Neural progenitor cell (in vitro differentiated cells): ENCODE data around the gene NOS1AP. TPM values are rescaled to one million over a fixed set of nuclear protein-coding genes. Genes with fewer than 3 reads are reported as not detected.

Experiments used
- DNase-seq: peaks from one replicate; pipeline ENCODE4 v3.0.0-alpha.2; 2016; ENCODE audit warnings: low spot score
- H2AFZ ChIP-seq: fragments of 200-600 bp; sonication (generic); replicated peaks from 2 replicates; pipeline ENCODE4 v1.6.1; 2016; ENCODE audit warnings: antibody characterized with exemption
- H3F3A ChIP-seq: fragments of 200-600 bp; sonication (generic); 2 replicates; pipeline ENCODE4 v1.6.1; 2016; ENCODE audit warnings: antibody characterized with exemption, low read depth
- H3K27ac ChIP-seq: fragments of 200-600 bp; sonication (generic); 2 replicates; pipeline ENCODE4 v1.5.1; 2016; ENCODE audit warnings: mild to moderate bottlenecking
- H3K27me3 ChIP-seq: fragments of 200-600 bp; sonication (generic); 2 replicates; pipeline ENCODE4 v1.6.1; 2016; ENCODE audit warnings: mild to moderate bottlenecking, moderate library complexity
- H3K36me3 ChIP-seq: fragments of 200-600 bp; sonication (generic); 2 replicates; pipeline ENCODE4 v1.5.1; 2016
- H3K4me1 ChIP-seq: fragments of 200-600 bp; sonication (generic); 2 replicates; pipeline ENCODE4 v1.6.1; 2016; ENCODE audit warnings: mixed run types
- H3K4me2 ChIP-seq: fragments of 200-600 bp; sonication (generic); 2 replicates; pipeline ENCODE4 v1.6.1; 2016
- H3K4me3 ChIP-seq: fragments of 200-600 bp; sonication (generic); 2 replicates; pipeline ENCODE4 v1.5.1; 2016
- H3K79me2 ChIP-seq: fragments of 200-600 bp; sonication (generic); 2 replicates; pipeline ENCODE4 v1.6.1; 2016; ENCODE audit warnings: low read depth
- H3K9ac ChIP-seq: fragments of 200-600 bp; sonication (generic); 2 replicates; pipeline ENCODE4 v1.6.1; 2016
- H3K9me3 ChIP-seq: fragments of 200-600 bp; sonication (generic); 2 replicates; pipeline ENCODE4 v1.5.1; 2016; ENCODE audit warnings: low read depth
- H4K20me1 ChIP-seq: fragments of 200-600 bp; sonication (generic); 2 replicates; pipeline ENCODE4 v1.6.1; 2016; ENCODE audit warnings: low read depth
- H3K27ac Mint-ChIP-seq: 3 replicates; pipeline ENCODE4 v1.8.0; 2021; ENCODE audit warnings: mixed read lengths
- H3K27me3 Mint-ChIP-seq: 2 replicates; pipeline ENCODE4 v1.8.0; 2022; ENCODE audit warnings: low read depth, mild to moderate bottlenecking, inconsistent platforms, moderate library complexity, mixed read lengths; ENCODE audit not compliant: insufficient read depth
- H3K36me3 Mint-ChIP-seq: 3 replicates; pipeline ENCODE4 v1.8.0; 2021; ENCODE audit warnings: mixed read lengths
- H3K4me1 Mint-ChIP-seq: 3 replicates; pipeline ENCODE4 v1.8.0; 2021; ENCODE audit warnings: mixed read lengths
- H3K4me3 Mint-ChIP-seq: 3 replicates; pipeline ENCODE4 v1.8.0; 2021; ENCODE audit warnings: mild to moderate bottlenecking, moderate library complexity, mixed read lengths
- H3K9me3 Mint-ChIP-seq: 3 replicates; pipeline ENCODE4 v1.8.0; 2020; ENCODE audit warnings: mixed read lengths
- EZH2 ChIP-seq: fragments of 200-600 bp; sonication (generic); IDR thresholded peaks from 2 replicates; pipeline ENCODE4 v1.6.1; 2017; ENCODE audit warnings: antibody characterized with exemption, mild to moderate bottlenecking, moderate library complexity
- EZH2phosphoT487 ChIP-seq: fragments of 200-600 bp; sonication (generic); IDR thresholded peaks from 2 replicates; pipeline ENCODE4 v1.6.1; 2017; ENCODE audit warnings: antibody characterized with exemption
- total RNA-seq: library from RNA; depleted of rRNA; stranded (reverse); fragments of >200 nt; gene quantifications from 2 replicates; pipeline ENCODE4 v1.2.3, GENCODE V29; 2015; ENCODE audit warnings: low replicate concordance
- TF ChIP-seq, protein P1 (sequence below): fragments of 200-600 bp; sonication (generic); IDR thresholded peaks from 2 replicates; pipeline ENCODE4 v1.5.1; 2017; ENCODE audit warnings: antibody characterized with exemption, mild to moderate bottlenecking

Gene NOS1AP
- total RNA-seq, 1 donor from 2014 or later: 2.4 TPM

DNA sequence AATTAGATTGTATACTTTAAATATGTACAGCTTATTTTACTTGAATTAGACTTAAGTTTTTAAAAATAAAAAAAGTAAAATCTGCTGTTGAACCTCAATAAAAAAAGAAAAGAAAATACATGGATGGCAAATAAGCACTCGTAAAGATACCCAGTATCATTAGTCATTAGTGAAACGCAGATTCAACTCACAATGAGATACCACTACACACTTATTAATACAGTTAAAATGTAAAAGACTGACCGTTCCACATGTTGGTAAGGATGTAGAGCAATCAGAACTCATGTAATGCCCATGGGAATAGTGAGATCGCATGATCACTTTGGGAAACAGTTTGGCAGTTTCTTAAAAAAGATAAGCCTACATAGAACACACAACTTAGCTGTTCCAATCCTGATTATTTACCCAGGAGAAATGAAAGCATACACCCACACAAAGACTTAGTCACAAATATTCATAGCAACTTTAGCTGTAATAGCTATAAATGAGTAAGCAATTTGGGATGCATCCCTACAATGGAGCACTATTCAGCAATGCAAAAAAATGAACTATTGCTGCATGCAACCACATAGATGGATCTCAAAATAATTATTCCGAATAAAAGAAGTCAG lies 335.2 kb downstream of the NOS1AP start:
- H3K9me3 Mint-ChIP-seq: peaks cover 3% of the 10 kb centered on the region
- H3K36me3 Mint-ChIP-seq: peaks cover 2% of the 10 kb centered on the region
- Histone ChIP-seq H3K4me1 (peaks cover 10% of the 10 kb centered on the region), H3K9ac (no peak overlapping the region), H3K27me3 (no peaks in the 10 kb centered on the region), H4K20me1 (no peaks in the 10 kb centered on the region), H3K36me3 (no peaks in the 10 kb centered on the region), H3K9me3 (no peaks in the 10 kb centered on the region), H3K4me3 (no peak overlapping the region), H2AFZ (no peak overlapping the region), H3K79me2 (no peaks in the 10 kb centered on the region), H3K4me2 (no peak overlapping the region), H3K27ac (no peak overlapping the region), H3F3A (no peaks in the 10 kb centered on the region)
- no peak overlapping the region for H3K27ac Mint-ChIP-seq
- H3K27me3 Mint-ChIP-seq: peaks cover 3% of the 10 kb centered on the region
- no peak overlapping the region for H3K4me3 Mint-ChIP-seq
- no peak for DNase-seq
- TF ChIP-seq EZH2 (no peak), EZH2phosphoT487 (no peak)
- TF ChIP-seq, protein P1, sequence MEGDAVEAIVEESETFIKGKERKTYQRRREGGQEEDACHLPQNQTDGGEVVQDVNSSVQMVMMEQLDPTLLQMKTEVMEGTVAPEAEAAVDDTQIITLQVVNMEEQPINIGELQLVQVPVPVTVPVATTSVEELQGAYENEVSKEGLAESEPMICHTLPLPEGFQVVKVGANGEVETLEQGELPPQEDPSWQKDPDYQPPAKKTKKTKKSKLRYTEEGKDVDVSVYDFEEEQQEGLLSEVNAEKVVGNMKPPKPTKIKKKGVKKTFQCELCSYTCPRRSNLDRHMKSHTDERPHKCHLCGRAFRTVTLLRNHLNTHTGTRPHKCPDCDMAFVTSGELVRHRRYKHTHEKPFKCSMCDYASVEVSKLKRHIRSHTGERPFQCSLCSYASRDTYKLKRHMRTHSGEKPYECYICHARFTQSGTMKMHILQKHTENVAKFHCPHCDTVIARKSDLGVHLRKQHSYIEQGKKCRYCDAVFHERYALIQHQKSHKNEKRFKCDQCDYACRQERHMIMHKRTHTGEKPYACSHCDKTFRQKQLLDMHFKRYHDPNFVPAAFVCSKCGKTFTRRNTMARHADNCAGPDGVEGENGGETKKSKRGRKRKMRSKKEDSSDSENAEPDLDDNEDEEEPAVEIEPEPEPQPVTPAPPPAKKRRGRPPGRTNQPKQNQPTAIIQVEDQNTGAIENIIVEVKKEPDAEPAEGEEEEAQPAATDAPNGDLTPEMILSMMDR: no peak
- peaks cover 31% of the 10 kb centered on the region for H3K4me1 Mint-ChIP-seq

DNA sequence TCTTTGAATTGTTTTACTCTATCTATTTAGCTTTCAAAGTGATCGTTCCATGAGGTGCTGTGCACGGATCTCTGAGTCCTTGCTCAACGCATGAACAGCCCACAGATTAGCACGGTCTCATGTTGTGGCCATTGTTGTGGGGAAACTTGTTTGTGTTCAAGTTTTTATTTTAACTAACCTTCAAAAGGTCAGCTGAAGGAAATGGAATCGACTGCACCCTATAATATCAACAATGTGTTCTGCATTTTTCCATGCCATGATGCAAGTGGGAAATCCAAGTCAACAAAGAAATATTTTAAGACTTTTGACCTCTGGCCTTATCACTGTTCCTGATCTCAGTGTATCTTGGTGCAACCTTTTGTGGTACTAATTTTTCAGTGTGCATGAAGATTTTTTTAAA lies 336.3 kb downstream of the NOS1AP start:
- Histone ChIP-seq H3F3A (no peaks in the 10 kb centered on the region), H3K4me1 (peaks cover 7% of the 10 kb centered on the region), H3K27me3 (no peaks in the 10 kb centered on the region), H3K4me3 (no peak overlapping the region), H3K9ac (no peak overlapping the region), H3K79me2 (no peaks in the 10 kb centered on the region), H3K36me3 (no peaks in the 10 kb centered on the region), H2AFZ (no peak overlapping the region), H4K20me1 (no peaks in the 10 kb centered on the region), H3K9me3 (no peaks in the 10 kb centered on the region), H3K27ac (no peak overlapping the region), H3K4me2 (no peak overlapping the region)
- TF ChIP-seq EZH2phosphoT487 (no peak), EZH2 (no peak)
- TF ChIP-seq, protein P1: no peak
- Mint-ChIP-seq H3K36me3 (peaks cover 2% of the 10 kb centered on the region), H3K4me1 (peaks cover 27% of the 10 kb centered on the region), H3K27ac (no peak overlapping the region), H3K27me3 (peaks cover 3% of the 10 kb centered on the region), H3K9me3 (peaks cover 3% of the 10 kb centered on the region), H3K4me3 (no peak overlapping the region)
- DNase-seq: no peak

DNA sequence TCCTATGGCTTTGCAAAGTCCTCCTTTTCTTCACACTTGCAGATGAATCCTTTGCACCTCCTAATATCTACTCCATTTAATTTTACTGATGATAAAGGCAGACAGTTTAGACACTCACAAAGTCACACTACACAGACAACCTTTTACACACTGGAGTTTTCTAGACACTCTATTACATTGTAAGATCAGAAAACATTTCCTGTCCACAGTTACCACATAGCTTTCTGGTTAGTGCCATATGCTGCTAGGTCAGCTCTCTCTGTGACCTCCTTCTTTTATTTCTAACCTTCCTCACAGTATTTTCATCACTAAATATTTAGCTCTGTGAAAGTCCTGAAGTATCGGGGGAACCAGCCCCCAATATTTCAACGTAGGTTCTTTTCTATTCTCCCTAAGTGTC lies 337.3 kb downstream of the NOS1AP start:
- Mint-ChIP-seq H3K9me3 (peaks cover 3% of the 10 kb centered on the region), H3K4me3 (no peak overlapping the region), H3K27me3 (peaks cover 3% of the 10 kb centered on the region), H3K4me1 (peaks cover 22% of the 10 kb centered on the region), H3K27ac (no peak overlapping the region), H3K36me3 (peaks cover 2% of the 10 kb centered on the region)
- Histone ChIP-seq H4K20me1 (no peaks in the 10 kb centered on the region), H3K9me3 (no peaks in the 10 kb centered on the region), H3K4me2 (no peak overlapping the region), H3K9ac (no peak overlapping the region), H3F3A (no peaks in the 10 kb centered on the region), H3K36me3 (no peaks in the 10 kb centered on the region), H3K27ac (no peak overlapping the region), H3K27me3 (no peaks in the 10 kb centered on the region), H2AFZ (no peak overlapping the region), H3K4me1 (no peaks in the 10 kb centered on the region), H3K79me2 (no peaks in the 10 kb centered on the region), H3K4me3 (no peak overlapping the region)
- no peak for DNase-seq
- TF ChIP-seq, protein P1: no peak
- TF ChIP-seq EZH2: no peak
